Measurements from ENCODE around the gene MBLAC1.

The MBLAC1 gene, protein sequence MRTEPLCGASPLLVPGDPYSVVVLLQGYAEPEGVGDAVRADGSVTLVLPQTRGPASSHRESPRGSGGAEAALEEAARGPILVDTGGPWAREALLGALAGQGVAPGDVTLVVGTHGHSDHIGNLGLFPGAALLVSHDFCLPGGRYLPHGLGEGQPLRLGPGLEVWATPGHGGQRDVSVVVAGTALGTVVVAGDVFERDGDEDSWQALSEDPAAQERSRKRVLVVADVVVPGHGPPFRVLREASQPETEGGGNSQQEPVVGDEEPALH

DNA sequence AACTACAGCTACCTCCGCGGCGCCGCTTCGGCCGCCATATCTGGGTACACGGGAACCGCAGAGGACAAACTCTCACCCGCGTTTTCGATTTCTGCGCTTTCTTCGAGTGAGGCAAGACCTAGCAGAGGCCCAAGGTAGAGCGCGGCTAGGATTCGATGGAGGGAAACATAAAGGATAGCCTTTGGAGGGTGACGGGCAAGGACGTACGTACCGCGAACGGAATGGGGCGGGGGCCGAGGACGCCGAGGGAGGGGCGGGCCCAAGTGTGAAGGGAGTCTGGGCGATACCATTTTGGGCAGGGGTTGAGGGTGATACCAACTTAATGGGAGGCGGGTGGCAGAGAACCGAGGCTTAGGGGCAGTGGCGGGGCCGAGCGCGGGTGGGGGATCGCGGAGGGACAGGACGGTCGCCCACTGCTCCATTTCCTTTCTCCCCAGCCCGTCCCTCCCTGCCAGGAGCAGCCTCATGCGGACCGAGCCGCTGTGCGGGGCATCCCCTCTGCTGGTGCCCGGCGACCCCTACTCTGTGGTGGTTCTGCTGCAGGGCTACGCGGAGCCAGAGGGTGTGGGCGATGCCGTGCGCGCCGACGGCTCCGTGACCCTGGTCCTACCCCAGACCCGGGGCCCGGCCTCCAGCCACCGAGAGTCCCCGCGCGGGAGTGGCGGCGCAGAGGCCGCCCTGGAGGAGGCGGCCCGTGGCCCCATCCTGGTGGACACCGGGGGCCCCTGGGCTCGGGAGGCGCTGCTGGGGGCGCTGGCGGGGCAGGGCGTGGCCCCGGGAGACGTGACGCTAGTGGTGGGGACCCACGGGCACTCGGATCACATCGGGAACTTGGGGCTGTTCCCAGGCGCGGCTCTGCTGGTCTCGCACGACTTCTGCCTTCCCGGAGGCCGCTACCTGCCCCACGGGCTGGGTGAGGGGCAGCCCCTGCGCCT lies at the start of gene MBLAC1:
Gene MBLAC1 (plus strand): TSS at position 37 of the 935 bp plus-strand sequence. CDS start 429 bp downstream, at position 466.
- DNase-seq: peak; percentile 71 to 81

DNA sequence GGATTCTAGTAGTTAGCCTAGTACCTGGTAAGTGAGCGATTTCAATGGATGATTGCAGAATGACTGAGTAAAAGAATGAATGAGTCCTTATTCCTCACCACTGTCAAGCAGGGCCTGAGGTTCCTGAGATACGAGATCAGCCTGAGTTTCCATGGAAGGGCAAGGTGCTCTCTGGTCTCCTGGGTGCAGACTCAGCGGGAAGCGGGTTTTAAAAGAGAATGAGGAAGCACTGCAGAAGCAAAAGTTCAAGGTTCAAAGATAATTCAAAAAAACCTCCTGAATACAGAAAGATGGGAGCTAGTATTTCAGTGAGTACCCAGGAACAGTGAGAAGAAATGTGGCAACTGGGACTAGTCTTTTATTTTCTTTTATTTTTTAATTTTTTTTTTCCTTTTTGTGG lies 49.6 kb upstream of the MBLAC1 start:
- DNase-seq: no peak

DNA sequence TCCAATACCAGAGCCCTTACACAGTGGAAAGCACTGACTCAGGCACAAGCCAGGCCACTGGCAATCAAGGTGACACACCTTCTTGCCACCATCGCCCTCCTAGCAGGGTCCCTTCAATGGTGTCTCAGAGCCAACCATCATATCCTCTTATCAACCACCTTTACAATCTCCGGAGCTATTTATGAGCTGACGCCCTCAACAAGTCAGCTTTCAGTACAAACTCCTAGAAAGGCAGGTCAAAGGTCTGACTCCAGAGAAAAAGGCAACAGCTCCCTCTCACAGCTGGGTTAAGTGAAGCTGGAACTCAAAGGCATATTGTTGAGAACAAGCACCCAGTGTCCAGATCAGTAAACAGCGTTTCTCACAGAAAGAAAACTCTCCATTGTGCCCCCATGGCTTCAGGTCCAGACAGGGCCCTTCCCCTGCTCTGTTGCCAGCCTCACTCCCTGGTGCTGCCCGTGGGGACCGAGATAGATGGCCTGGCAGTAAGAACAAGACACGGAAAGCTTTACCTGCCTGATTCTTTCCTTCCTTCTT lies 47.7 kb upstream of the MBLAC1 start:
- DNase-seq: no peak

DNA sequence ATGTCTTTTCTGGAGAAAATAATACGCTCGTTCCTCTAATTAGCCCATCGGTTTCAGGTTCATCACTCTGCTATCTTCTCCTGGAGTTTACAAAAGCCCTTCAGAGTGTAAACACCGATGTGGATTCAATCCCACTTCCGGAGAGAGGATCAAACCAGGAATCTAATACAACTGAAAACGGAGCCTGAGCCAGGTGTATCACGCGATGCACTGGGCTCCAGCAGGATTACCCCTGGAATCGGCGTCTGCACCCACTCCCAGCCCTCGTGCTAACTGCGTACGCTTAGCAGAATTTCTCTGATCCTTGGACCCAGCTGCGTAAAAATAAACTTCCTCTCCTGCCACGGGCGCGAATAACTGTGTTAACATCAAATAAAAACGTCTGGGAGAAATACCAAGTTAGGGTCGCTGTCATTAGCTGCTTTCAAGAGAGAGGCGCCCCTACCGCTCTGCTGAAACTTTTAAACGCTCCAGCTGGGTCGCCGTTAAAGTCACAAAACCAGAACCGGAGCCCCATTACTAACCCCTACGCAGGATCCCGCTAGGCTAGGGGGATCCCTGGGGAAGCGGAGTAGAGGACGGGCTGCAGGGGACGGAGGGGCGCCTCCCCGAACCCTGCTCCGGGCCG lies 45.7 kb upstream of the MBLAC1 start:
- DNase-seq: peak in 1 of 2 experiments; percentile 19

DNA sequence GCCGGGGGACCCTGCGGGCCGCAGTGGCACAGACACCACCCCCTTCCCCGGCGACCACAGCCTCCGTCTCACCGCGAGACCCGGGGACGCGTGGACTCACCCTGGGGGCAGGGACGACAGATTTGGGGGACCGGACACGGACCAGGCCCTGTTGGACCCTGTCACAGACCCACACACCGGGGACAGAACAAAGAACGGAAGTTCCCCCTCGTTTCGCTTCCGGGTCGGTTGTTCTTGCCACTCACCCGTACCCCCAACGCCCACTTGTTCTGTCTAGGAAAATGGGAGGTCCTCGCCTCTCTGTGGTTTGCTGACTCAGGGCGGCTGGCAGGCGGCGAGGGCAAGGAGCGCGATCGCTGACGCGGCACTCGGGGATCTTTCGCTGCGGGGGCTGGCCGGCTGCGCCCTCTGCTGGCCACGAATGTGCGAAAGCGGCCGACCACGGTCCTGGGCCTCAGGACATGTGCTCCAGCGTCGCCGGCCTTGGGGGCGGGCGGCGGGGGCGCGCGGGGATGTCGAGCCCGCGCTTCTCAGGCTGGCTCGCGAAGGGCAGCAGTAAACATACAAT lies 45.1 kb upstream of the MBLAC1 start, which contains the start of gene ZNF3:
Gene ZNF3 (minus strand): TSS at position 189 of the 568 bp plus-strand sequence. CDS start 4,366 bp downstream, outside the sequence.
- peak; percentile 94 to 98 for DNase-seq

DNA sequence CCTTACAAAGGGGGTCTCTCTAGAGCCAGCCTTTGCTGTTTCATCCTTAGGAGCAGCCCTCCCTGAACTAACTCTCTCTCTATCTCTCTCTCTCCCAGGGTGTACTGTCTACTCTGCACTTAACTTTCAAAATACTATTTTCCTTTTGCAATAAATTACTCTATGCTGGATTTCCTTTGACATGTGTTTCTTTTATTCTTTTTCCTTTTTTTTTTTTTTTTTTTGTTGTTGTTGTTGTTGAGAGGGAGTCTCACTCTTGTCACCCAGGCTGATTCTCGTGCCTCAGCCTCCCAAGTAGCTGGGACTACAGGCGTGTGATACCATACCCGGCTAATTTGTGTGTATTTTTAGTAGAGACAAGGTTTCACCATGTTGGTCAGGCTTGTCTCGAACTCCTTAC lies 43.8 kb upstream of the MBLAC1 start:
- no peak for DNase-seq

DNA sequence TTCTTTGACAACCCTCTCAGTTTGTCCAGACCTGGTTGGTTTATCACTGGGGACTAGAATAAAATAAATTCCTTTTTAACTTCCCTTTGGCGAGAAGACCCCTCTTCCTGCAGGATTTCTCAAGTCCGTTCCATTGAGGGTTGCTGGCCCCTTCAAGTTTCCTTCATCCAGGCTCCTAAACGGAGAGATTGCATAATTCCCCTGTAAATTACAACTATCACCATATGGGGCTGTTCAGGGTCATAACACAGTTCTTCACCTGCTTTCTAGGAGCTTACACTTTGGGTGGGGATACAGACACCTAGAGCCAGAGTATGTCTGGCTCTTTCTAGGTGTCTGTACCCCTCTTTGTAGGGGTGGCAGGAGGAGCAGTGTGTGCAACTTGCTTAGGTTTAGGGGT lies 41.3 kb upstream of the MBLAC1 start:
- no peak for DNase-seq

DNA sequence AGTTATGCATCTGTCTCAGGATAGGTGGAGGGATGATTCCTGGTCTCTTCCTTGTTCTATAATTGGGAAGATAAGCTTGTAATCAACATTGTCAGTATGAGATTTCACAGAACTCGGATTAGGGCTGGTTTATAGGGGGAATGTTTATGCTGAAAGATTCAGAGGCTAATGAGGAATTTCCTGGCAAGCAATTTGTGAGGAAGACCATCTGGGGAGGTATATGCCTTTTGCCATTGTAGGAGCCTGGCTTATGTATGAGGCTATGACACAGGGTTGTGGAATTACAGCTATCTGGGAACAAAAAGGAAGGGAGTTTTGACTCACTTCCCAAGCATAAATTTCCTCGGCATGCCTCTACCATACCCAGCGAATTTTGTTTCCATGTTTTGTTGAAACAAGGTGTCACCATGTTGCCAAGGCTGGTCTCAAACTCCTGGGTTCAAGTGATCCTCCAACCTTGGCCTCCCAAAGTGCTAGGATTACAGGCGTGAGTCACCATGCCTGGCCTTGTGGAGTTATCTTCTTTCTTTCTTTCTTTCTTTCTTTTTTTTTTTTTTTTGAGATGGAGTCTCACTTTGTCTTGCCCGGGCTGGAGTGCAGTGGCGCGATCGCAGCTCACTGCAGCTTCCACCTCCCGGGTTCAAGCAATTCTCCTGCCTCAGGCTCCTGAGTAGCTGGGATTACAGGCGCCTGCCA lies 39.6 kb upstream of the MBLAC1 start:
- no peak for DNase-seq

DNA sequence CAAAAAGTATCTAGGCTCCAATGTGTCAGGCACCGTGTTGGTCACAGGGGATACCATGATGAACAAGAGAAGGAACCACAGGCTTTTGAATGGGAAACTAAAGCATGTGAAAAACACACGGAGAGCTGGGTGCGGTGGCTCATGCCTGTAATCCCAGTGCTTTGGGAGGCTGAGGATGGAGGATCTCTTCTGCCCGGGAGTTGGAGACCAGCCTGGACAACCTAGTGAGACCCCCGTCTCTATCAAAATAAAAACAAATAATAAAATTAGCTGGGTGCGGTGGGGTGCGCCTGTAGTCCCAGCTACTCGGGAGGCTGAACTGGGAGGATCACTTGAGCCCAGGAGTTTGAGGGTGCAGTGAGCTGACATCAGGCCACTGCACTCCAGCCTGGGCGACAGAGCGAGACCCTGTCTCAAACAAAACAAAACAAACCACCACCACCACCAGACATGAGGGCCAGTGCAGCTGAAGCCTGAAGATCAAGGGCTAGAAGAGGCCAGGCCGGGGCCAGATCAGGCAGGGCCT lies 38.6 kb upstream of the MBLAC1 start:
- no peak for DNase-seq

DNA sequence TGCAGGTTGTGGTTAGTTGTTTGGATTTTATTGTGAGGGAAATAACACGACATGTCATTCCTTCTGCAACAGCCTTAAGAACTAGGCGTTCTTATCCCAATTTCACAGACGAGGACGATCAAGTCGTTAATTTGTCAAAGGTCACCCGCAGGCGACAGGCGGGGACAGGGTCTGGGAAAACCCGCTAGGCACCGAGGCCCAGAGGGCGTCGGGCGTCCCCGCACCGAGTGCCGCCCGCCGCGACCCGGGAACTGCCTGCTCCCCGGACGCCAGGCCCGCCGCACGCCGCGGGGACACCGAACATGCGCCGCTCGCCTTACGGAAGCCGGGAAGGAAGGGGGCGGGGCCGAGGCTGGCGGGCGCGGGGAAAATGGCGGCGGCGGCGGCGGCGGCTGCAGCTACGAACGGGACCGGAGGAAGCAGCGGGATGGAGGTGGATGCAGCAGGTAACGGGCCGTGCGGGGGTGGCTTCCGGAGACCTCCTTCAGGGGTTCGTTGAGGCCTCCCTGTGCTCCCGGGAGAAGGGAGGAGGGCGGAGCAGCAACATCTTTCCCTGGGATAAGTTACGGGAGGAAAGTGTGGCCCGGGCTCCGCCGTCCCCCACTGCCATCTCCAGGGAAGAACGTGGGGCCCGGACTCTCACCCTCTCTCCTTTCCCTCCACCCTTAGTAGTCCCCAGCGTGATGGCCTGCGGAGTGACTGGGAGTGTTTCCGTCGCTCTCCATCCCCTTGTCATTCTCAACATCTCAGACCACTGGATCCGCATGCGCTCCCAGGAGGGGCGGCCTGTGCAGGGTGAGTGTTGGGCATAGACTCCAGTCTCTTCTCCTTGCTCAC lies 37.9 kb upstream of the MBLAC1 start, which contains the start of gene COPS6:
Gene COPS6 (plus strand): TSS at position 349 of the 837 bp plus-strand sequence. CDS start 22 bp downstream, at position 371.
- DNase-seq: peak; percentile 33 to 62

DNA sequence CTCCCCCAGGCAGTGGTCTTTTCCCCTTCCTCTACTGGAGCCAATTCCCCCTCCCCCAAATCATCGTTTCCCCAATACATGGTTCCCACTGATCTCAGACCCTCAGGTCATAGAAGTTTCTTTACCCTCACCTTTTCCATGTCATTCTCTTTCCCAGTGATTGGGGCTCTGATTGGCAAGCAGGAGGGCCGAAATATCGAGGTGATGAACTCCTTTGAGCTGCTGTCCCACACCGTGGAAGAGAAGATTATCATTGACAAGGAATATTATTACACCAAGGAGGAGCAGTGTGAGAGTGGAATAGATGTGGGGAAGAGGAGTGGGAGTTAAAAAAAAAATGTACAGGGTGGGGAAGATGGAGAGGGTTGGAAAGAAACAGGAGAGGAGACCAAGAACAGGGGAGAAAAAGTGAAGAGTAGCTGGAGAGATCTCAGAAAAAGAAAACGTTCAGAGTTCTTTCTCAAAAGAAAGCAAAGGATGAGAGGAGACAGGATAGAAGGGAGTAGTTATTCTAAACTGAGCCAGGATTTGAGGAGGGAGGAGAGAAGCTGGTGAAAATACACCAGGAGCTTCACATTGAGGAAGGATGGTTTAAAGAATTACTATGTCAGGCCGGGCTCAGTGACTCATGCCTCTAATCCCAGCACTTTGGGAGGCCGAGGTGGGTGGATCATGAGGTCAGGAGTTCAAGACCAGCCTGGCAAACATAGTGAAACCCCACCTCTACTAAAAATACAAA lies 37.1 kb upstream of the MBLAC1 start:
- no peak for DNase-seq

DNA sequence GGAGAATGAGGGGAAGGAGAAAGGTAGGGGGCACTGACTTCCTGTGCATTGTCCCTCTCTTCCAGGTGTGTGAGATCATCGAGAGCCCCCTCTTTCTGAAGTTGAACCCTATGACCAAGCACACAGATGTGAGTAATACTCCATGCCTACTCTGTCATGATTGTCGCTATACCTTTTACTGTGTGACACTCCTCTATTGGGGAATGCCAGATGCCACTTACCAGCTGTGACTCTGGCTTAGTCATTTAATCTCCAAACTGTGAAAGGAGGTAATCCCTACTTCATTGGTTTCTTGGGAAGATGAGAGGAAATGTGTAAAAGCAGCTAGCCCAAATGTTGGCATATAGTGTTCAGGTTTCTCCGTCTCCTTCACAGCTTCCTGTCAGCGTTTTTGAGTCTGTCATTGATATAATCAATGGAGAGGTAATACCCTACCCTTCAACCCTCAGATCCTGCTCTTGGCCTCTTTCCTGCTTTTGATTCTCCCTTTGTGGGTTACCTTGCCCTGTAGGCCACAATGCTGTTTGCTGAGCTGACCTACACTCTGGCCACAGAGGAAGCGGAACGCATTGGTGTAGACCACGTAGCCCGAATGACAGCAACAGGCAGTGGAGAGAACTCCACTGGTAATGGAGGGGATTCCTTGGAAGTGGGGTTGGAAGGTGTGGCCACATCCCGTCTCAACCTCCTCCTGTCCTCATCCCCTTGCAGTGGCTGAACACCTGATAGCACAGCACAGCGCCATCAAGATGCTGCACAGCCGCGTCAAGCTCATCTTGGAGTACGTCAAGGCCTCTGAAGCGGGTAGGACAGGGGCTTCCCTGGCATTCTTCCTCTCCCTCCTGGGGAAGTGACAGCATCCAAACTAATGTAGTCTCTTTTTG lies 36.0 kb upstream of the MBLAC1 start:
- DNase-seq: no peak

DNA sequence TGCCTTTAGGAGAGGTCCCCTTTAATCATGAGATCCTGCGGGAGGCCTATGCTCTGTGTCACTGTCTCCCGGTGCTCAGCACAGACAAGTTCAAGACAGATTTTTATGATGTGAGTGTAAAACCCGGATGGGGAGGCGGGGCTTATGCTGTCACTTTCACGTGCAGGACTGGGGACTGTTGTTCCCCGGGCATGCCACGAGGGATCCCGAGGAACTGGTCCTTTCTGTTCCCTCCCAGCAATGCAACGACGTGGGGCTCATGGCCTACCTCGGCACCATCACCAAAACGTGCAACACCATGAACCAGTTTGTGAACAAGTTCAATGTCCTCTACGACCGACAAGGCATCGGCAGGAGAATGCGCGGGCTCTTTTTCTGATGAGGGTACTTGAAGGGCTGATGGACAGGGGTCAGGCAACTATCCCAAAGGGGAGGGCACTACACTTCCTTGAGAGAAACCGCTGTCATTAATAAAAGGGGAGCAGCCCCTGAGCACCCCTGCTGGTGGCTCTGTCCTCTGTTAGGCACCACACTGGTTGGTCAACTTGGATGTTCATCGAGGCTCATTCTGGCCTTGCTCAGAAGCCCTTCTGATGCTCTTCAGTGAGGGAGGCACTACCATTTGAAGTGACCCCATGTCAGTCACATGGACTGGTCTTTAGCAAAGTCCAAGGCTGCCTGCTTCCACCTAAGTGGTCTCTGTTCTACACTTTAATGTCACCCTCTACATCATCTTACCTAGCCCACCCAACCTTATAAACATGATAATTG lies 35.2 kb upstream of the MBLAC1 start:
- no peak for DNase-seq

DNA sequence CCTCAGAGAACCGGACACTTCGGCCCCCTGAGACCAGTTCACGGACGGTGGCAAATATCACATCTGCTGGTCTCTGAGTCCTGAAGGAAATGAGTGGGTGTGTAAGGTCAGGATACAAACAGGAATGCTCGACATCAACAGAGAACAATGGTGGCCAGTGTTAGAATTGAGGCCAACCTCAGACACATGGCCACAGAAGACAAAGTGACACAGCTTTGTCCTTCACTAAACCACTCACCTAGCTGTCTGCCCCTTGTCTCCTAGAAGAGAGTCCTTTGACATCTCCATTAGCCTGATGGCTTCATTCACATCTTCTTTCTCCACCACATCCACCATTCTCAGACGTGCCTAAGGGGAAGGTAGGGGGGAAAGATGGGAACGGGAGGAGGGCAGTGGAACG lies 33.7 kb upstream of the MBLAC1 start:
- no peak for DNase-seq

DNA sequence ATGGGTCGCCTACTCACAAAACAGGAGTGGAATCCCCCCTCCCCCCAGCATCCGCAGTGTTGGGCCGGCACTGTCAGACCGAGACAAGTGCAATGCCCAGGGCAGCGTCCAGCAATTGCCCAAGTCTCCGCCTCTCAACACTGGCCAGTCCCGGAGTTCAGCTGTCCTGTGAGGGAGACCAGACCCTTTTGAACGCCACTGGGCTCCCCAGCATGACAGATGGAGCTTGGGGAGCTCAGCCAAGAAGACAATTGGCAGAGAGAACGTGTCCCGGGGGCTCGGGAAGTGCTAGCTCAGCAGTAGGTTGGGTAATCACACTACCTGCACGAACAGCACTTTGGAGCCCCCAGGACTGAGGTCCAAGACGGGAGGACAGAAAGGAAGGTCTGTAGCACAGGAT lies 33.3 kb upstream of the MBLAC1 start:
- no peak for DNase-seq

DNA sequence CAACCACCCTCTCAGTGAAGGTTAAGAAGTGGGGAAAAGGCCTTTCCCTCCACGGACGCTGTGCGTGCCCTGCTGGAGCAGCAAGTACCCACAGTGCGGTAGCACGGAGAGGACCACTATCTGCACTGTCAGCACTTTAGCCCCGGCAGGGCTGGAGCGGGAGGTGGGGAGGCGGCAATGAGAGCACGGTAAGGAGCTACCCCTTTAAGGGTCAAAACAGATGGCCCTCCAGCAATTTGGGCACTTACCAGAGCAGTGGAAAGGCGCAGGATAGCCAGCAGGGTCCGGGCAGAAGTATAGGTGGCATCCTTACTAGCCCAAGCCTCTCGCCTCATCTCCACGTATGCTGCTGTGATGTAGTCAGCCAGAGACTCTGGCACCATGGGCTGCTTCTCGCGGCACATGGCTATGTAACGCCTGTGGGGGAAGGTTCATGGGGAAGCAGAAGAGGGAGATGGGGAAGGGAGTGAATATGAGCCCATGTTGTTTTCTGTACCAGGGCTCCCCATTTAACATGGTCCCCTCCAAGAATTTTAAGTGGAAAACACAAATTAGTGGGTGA lies 32.8 kb upstream of the MBLAC1 start:
- DNase-seq: no peak

DNA sequence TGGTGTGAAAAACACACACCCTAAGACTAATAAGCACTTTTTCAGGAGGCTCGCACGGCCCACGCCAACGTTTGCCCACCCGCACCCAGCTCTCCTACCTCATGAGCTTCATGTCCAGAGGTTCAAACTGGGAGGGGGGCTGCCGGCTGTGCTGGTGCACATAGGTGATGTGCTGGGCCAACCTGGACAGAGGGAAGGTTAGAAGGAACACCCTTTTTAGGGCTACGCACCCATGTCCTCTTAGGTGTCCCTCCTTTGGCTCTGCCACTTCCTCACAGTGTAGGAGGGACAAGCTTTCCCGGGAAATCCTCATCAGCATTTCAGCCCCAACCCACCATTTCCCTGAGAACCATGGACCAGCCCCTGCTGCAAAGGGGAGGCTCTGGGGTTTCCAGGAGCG lies 31.5 kb upstream of the MBLAC1 start:
- no peak for DNase-seq

DNA sequence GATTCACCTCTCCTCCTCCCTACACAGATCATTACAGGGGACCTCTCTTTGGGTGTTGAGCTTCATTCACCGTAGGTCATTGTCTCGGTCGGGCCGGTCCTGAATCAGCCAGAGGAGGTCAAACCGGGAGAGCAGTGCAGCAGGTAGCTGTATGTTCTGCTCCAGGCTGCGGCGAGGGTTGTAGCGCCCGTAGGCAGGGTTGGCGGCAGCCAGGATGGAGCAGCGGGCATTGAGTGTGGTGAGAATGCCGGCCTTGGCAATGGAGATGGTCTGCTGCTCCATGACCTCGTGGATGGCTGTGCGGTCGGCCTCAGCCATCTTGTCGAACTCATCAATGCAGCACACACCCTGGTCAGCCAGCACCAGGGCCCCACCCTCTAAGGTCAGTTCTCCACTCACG lies 31.1 kb upstream of the MBLAC1 start:
- DNase-seq: no peak

Data from SHP77 (cell line).